Neutrophil (primary cell): ENCODE measurements around the gene CMTM8.

Source experiments
- H3K27ac ChIP-seq: fragments of 200-600 bp; sonication (generic); 2 replicates; pipeline ENCODE4 v1.5.1; 2016; ENCODE audit warnings: mild to moderate bottlenecking, moderate library complexity
- H3K27me3 ChIP-seq: fragments of 200-600 bp; sonication (generic); 2 replicates; pipeline ENCODE4 v1.6.0; 2016; ENCODE audit warnings: mild to moderate bottlenecking
- H3K36me3 ChIP-seq: fragments of 200-600 bp; sonication (generic); 2 replicates; pipeline ENCODE4 v1.5.1; 2017
- H3K4me1 ChIP-seq, 2 experiments: fragments of 200-600 bp in 1 of 2; sonication (generic) in 1 of 2; 1 replicate in 1 of 2; 2 replicates in 1 of 2; pipeline versions ENCODE4 v1.5.1 to v1.6.1; 2013 to 2016; ENCODE audit warnings: low read depth in 1 of 2, low read length in 1 of 2, mild to moderate bottlenecking in 1 of 2, moderate library complexity in 1 of 2; ENCODE audit not compliant: control insufficient read depth in 1 of 2, insufficient read depth in 1 of 2
- H3K4me3 ChIP-seq, 2 experiments: fragments of 200-600 bp in 1 of 2; sonication (generic) in 1 of 2; 1 replicate in 1 of 2; 2 replicates in 1 of 2; pipeline ENCODE4 v1.5.1; 2013 to 2016; ENCODE audit warnings: low read depth in 1 of 2, low read length in 1 of 2, mild to moderate bottlenecking in 1 of 2, moderate library complexity in 1 of 2
- H3K9me3 ChIP-seq: fragments of 200-600 bp; sonication (generic); 2 replicates; pipeline ENCODE4 v1.5.1; 2016
- TF ChIP-seq, protein P1 (sequence below): fragments of 200-600 bp; sonication (generic); IDR thresholded peaks from 2 replicates; pipeline ENCODE4 v1.5.1; 2016; ENCODE audit warnings: antibody characterized with exemption

The CMTM8 gene

DNA sequence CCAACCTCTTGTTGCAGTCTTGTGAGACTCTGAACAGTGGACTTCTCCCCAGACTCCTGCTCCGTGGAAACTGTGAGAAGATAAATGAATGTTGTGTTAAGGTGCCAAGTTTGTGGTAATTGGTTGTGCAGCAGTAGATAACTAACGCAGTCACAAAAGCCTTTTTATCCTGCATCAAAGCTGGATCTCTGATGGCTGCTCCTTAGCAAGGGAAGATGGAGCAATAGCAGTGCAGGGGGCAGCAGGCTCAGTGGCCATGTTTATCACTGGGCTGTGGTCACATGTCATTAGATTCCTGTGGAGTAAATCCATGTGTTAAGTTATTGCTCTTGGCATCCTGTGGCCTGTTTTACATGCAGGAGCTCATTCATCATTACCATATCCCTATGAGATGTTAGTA lies 166.7 kb downstream of the CMTM8 start:
- Histone ChIP-seq H3K4me1 (peaks cover 91 to 97% of the 10 kb centered on the region in 2 experiments), H3K4me3 (no peak overlapping the region), H3K36me3 (peaks cover 7% of the 10 kb centered on the region), H3K27me3 (no peaks in the 10 kb centered on the region), H3K27ac (peak overlapping the region; percentile 90), H3K9me3 (no peaks in the 10 kb centered on the region)
- TF ChIP-seq, protein P1, sequence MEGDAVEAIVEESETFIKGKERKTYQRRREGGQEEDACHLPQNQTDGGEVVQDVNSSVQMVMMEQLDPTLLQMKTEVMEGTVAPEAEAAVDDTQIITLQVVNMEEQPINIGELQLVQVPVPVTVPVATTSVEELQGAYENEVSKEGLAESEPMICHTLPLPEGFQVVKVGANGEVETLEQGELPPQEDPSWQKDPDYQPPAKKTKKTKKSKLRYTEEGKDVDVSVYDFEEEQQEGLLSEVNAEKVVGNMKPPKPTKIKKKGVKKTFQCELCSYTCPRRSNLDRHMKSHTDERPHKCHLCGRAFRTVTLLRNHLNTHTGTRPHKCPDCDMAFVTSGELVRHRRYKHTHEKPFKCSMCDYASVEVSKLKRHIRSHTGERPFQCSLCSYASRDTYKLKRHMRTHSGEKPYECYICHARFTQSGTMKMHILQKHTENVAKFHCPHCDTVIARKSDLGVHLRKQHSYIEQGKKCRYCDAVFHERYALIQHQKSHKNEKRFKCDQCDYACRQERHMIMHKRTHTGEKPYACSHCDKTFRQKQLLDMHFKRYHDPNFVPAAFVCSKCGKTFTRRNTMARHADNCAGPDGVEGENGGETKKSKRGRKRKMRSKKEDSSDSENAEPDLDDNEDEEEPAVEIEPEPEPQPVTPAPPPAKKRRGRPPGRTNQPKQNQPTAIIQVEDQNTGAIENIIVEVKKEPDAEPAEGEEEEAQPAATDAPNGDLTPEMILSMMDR, result no peak

DNA sequence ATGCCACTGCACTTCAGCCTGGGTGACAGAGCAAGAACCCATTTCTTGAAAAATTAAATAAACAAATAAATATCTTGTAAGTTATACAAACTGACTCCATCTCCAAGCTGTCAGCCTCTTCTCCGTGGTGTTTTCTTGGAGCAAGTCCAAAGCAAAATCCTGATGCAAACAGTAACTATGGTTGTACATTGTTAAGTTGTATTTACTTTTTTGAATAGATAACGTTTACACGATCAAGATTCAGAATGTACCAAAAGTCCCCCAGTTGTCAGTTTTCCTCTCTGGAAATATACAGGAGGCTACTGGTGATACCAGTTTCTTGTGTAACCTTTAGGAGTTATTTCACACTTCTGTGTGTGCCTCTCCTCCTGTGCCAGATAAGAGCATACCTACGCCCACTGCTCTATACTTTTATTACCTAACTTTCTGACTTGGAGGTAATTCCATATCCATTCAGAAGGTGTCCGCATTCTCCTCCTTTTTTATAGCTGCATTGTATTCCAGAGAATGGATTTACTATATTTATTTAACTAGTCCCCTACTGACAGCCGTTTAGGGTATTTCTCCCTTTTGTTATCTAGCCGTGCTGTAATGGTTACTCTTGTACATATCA lies 167.3 kb downstream of the CMTM8 start:
- TF ChIP-seq, protein P1, result no peak
- Histone ChIP-seq H3K36me3 (peaks cover 7% of the 10 kb centered on the region), H3K4me1 (peaks cover 92 to 98% of the 10 kb centered on the region in 2 experiments), H3K27ac (peak overlapping the region; percentile 90), H3K9me3 (no peaks in the 10 kb centered on the region), H3K27me3 (no peaks in the 10 kb centered on the region), H3K4me3 (peak overlapping the region; percentile 42 to 57)

DNA sequence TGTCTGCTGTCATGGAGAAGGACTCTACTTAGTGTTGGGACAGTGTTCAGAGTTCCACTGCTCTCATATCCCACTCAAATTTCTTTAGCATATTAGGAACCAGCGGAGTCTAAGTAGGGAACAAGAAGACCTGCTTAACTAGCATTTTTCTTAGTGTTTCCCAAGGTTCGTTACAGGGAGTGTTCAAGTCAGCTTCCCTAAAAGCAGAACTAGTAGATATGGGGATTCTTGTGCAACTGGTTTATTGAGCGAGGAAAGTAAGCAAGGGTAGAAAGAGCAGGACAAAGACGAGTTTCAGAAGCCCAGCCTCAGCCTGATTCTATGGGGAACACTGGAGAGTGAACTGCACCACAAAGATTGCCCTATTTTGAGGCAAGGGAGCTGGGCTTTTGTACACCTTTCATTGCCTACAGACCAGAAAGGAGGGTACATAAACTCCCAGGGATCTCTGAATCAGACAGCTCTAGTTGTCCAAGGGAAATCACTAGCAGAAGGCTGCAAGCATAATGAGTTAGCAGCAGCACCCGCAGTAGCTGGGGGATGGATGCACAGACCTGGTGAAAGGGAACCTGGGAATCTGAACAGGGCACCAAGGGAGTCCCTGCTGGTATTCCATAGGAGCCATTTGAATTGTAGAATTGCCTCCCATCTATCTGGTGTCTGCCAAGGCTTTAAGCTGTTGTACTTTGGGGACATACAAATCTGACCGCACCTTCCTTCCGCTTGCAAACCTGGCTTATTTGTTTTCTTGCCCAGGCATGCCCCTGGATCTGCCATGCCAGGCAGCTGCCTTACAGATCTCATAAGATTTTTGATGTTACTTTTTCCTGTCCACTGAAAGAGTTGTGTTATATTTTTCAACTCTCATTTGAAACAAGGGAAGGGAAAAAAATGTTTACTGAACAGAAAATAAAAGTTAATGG lies 168.3 kb downstream of the CMTM8 start:
- Histone ChIP-seq H3K27me3 (no peaks in the 10 kb centered on the region), H3K36me3 (peaks cover 7% of the 10 kb centered on the region), H3K4me1 (peaks cover 94 to 96% of the 10 kb centered on the region in 2 experiments), H3K9me3 (no peaks in the 10 kb centered on the region), H3K4me3 (peak overlapping the region; percentile 42 to 57), H3K27ac (peak overlapping the region; percentile 90)
- TF ChIP-seq, protein P1, result no peak

DNA sequence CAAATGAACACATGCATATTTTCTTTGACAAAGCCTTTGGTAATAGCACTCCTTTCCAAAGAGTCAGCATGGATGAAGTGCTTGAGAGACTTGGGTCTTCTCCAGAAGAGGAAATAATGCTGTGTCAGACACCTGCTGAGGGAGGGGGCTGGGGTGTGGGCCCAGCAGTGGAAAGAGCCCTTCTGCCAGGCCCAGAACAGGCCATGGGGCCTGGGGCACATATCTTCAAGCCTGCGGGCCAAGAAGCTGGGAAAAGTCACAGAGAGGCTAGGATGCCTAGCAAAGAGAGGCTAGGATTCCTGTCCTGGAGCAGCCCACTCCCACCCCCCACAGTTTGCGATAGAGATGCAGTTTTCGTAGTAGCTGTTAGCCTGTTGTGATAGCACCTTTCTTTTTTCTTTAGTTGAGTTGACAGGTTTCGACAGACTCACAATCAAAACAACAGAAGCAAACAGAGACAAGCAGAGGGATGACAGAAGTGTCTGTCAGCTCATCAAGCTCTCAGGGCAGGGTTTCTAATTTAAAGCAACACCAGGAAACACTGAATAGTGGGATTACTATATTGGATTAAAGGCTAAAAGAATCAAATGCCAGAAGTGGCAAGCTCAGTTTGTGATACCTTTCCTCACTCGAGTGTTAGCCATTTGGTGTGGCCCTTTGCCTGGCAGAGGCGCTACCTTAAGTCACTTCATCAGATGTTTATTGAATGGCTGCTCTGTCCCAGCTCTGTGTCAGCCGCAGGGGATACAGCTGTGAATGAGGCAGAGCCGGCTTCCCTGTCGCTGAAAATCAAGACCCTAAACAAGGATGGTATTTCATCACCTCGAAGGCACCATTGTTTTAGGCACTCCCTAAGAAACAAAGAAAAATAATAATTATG lies 172.1 kb downstream of the CMTM8 start:
- TF ChIP-seq, protein P1, result no peak
- no peaks in the 10 kb centered on the region for H3K27me3 ChIP-seq
- H3K9me3 ChIP-seq, result no peaks in the 10 kb centered on the region
- H3K36me3 ChIP-seq, result no peaks in the 10 kb centered on the region
- peak overlapping the region; percentile 90 for H3K27ac ChIP-seq
- peaks cover 72 to 87% of the 10 kb centered on the region in 2 experiments for H3K4me1 ChIP-seq
- H3K4me3 ChIP-seq, result no peak overlapping the region

DNA sequence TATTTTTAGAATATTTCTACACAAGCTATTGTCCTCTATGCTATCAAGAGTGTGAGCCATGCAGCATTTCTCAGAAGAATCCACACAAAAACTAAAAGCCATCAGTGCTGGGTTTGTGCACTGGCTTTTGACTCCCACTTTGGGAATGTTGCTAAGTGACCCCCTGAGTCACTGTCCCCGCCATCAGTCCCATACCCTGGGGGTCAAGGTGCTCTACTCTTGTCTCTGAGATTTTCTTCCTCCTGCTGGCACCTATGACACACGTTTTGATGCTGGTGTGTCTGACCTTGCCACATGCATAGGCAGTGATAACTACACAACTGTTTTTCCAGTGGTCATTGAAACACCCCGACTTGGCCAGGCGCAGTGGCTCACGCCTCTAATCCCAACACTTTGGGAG lies 173.0 kb downstream of the CMTM8 start:
- Histone ChIP-seq H3K4me3 (no peak overlapping the region), H3K27me3 (no peaks in the 10 kb centered on the region), H3K9me3 (no peaks in the 10 kb centered on the region), H3K4me1 (peaks cover 66 to 83% of the 10 kb centered on the region in 2 experiments), H3K36me3 (no peaks in the 10 kb centered on the region), H3K27ac (peak overlapping the region; percentile 90)
- TF ChIP-seq, protein P1, result no peak
